Measurements from ENCODE around the gene SCUBE1.

SCUBE1 gene

GRCh38 chr22:43188829-43189545 lies 154.2 kb downstream of the SCUBE1 start:
- no peak for DNase-seq

DNA sequence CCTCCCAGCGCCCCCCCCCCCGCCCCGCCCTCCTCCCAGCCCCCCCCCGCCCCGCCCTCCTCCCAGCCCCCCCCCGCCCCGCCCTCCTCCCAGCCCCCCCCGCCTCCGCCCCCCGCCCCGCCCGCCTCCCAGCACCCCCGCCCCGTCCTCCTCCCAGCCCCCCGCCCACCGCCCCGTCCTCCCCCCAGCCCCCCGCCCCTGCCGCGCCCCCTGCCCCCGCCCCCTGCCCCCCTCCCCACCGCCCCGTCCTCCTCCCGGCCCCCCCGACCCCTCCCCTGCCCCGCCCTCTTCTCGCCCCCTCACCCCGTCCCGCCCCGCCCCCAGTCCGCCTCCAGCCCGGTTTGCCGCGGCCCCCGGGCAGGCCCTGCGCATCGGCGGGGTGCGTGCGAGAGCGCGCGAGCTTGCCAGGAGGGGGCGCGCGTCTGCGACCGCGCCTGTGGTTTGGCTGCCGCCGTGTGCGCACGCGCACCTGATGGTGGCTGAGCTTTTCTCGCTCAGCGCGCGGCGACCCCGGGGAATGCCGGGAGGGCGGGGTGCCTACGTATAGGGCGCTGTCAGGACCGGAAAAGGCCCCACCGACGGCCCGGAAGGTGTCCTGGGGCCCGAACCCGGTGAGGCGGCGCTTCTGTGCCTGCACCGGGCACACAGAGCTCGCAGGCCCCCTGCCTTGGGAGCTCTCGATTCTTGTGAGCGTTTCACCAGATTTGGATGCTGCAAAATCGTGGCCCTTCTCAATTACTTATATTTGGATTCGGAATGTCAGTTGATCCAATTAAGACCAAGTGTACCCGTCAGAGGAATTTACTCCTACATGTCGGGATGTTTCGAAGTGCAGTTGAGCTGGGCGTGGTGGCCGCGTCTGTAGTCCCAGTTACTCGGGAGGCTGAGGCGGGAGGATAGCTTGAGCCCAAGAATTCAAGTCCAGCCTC lies 155.7 kb downstream of the SCUBE1 start:
- DNase-seq: peak; percentile 93

- DNase-seq: peak; percentile 11
Measured at GRCh38 chr22:43186272-43187170, 156.7 kb downstream of the SCUBE1 start, which contains the start of gene TTLL12. Gene TTLL12 (minus strand): TSS chr22:43187134. CDS start chr22:43187069, 65 bp downstream.

DNA sequence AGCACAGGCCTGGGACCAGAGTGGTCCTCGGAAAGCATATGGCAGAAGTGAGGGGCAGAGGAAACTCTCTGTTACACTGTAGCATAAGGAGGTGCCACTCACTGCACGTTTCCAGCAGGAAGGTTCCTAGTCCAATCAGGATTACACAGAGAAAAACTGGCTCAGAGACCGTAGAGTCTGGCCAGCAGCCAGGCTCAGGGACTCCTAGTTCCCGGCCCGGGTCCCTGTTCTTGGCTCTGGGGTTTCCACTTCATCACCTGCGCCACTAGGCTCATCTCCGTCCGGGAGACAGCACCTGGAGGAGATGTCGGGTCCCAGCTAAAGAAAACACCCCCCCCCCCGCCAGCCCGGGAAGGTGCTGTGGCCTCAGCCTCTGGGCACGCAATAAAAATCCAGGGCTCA lies 157.3 kb downstream of the SCUBE1 start:
- DNase-seq: peak; percentile 40

GRCh38 chr22:43183496-43184277 lies 159.5 kb downstream of the SCUBE1 start:
- DNase-seq: no peak

DNA sequence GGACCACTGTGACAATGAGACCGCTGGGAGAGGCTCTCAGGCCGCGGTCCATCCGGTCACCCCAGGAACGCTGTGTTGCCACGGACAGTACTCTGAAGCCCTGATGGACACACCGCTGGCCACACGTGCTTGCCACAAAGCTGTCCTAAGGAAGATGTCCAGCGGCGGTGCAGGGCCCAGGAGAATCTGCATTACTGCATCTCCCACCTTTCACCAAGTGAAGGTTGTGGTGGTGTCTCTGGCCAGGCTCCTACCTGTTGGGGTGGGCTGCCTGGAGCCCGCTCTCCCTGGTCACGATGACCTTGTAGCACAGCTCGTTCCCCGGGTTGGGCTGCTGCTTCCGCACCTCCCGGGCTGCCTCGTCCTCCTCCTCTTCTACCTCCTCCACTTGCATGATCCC lies 160.4 kb downstream of the SCUBE1 start:
- no peak for DNase-seq

- no peak for DNase-seq
Measured at GRCh38 chr22:43182118-43182517, 161.1 kb downstream of the SCUBE1 start.

GRCh38 chr22:43181321-43182076 lies 161.7 kb downstream of the SCUBE1 start:
- DNase-seq: no peak

- no peak for DNase-seq
Measured at GRCh38 chr22:43180670-43181069, 162.5 kb downstream of the SCUBE1 start.

DNA sequence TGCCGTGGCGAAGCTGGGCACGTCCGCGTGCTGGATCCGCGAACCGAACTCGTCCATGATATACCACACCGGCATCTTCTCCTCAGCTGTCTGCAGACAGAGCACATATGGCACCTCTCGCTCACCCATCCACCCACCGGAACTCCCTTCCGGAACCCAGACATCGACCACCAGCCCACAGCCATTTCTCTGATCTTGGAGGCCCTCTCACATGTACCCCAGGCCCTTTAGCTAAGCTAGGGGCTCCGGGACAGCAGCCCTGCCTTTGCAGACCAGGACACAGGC lies 163.3 kb downstream of the SCUBE1 start:
- no peak for DNase-seq

GRCh38 chr22:43179146-43179910 lies 163.8 kb downstream of the SCUBE1 start:
- no peak for DNase-seq

DNA sequence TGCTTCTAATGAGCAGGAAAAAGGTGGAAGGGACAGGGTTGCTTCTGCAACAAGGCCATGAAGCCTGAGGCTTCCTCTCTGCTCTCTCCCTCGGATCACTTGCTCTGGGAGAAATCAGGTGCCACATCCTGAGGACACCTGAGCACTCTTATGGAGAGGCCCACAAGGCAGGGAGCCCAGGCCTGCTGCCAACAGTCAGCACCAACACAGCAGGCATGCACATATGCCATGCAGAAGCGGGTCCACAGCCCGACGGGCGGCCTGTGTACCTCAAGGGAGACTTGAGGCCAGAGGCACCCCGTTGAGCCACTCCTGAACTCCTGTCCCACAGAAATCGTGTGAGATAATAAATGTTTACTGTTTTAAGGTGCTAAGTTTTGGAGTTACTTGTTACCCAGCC lies 165.7 kb downstream of the SCUBE1 start:
- no peak for DNase-seq

- no peak for DNase-seq
Measured at GRCh38 chr22:43176090-43176489, 167.1 kb downstream of the SCUBE1 start.

GRCh38 chr22:43174941-43175531 lies 168.1 kb downstream of the SCUBE1 start:
- DNase-seq: no peak

GRCh38 chr22:43173976-43174720 lies 169.0 kb downstream of the SCUBE1 start:
- DNase-seq: no peak

DNA sequence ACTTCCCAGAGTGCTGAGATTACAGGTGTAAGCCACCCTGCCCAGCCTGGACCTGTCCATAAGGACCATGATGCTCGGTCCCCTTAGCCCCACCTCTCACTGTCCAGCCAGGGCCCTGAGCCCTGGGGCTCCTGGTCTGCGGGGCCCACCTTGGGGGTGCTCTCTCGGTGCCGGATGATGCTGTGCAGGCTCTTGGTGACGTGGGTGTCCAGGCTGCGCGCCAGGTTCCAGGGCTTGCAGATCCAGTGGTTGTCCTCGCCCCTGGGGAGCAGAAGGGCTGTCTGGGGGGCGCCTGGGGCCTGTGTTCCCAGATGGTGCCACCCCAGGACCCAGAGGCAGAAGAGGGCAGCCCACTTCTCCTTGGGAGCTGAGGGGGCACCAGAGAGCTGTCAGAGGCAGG lies 169.6 kb downstream of the SCUBE1 start:
- DNase-seq: no peak

GRCh38 chr22:43172191-43172590 lies 171.0 kb downstream of the SCUBE1 start:
- no peak for DNase-seq

GRCh38 chr22:43171607-43172006 lies 171.6 kb downstream of the SCUBE1 start:
- DNase-seq: no peak

DNA sequence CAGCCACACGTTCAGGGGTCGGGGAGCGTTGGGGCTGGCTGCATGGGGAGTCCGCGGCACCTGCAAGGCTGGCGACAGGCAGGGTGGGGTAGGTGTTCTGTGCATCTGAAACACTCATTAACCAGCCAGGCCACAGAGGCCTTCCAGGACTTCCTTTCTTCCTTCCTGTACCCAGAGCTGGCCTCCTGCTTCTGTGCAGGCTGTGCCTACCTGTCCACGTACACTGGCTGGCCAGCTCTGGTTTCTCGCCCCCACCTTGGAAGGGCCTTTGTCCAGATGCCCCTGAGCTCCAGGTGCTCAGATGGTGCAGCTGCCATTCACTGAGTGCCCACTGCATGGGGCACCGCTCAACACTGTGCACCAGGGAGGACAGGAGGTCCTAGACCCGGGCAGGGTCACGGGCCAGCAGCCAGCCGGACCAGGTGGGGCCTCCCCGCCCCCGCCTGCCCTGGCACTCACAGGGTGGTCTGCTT lies 172.1 kb downstream of the SCUBE1 start:
- no peak for DNase-seq

DNA sequence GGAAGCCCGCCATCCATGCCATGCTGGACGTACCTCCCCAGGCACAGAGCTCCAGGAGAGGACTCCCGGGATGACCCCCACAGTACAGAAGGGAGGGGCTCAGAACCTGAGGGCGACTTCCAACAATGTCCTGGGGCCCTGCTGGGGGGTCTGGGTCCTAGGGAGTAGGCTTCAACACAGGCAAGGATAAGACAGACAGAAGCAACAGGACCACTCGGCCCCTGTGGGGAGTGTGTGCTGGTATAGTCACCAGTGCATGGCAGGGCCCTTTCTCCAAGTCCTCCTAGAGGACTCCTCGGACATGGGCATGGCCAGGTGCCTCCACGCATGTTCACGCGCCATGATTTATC lies 173.1 kb downstream of the SCUBE1 start:
- DNase-seq: no peak

Data from NCI-H1694 treated with DMSO at 0.1 percent for 48 hours (cell line).